OCI-LY7 (cell line): ENCODE measurements around the gene LRGUK.

ENCODE experiments used
- EZH2phosphoT487 ChIP-seq: fragments of 200-600 bp; sonication (generic); IDR thresholded peaks from 2 replicates; pipeline ENCODE4 v1.6.1; 2018; ENCODE audit warnings: low read depth, borderline replicate concordance, mild to moderate bottlenecking, mixed run types, antibody characterized with exemption, low read length, moderate library complexity, mixed read lengths
- TF ChIP-seq, protein P1 (sequence below): fragments of 200-600 bp; sonication (generic); conservative IDR thresholded peaks from 2 replicates; pipeline ENCODE4 v1.5.1; 2014; ENCODE audit warnings: mild to moderate bottlenecking, antibody characterized with exemption, low read length, moderate library complexity, mixed read lengths

DNA sequence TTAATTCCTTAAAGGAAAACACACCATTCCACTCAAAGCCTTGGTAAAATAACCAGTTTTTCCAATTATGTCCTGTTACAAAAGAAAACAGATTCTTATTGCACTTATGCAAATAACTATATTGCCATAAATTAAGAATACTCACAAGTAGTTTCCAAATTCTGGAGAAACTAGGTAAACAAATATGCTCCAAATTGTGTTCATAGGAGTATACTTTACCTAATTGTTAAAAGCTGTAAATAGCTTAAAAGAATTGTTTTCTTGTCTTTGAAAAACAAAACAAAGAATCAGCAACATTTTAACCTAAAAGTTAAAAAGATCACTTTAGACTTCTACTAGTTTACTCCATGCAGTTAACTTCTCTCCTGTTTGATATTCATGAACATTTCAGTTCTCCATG lies 38.9 kb upstream of the LRGUK start:
- TF ChIP-seq EZH2phosphoT487, result no peak
- TF ChIP-seq, protein P1, sequence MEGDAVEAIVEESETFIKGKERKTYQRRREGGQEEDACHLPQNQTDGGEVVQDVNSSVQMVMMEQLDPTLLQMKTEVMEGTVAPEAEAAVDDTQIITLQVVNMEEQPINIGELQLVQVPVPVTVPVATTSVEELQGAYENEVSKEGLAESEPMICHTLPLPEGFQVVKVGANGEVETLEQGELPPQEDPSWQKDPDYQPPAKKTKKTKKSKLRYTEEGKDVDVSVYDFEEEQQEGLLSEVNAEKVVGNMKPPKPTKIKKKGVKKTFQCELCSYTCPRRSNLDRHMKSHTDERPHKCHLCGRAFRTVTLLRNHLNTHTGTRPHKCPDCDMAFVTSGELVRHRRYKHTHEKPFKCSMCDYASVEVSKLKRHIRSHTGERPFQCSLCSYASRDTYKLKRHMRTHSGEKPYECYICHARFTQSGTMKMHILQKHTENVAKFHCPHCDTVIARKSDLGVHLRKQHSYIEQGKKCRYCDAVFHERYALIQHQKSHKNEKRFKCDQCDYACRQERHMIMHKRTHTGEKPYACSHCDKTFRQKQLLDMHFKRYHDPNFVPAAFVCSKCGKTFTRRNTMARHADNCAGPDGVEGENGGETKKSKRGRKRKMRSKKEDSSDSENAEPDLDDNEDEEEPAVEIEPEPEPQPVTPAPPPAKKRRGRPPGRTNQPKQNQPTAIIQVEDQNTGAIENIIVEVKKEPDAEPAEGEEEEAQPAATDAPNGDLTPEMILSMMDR, result no peak
